ENCODE results near the gene HIRIP3.
A peak's percentile ranks its signal among the peaks of the same experiment; 100 is the strongest.

The HIRIP3 gene

DNA sequence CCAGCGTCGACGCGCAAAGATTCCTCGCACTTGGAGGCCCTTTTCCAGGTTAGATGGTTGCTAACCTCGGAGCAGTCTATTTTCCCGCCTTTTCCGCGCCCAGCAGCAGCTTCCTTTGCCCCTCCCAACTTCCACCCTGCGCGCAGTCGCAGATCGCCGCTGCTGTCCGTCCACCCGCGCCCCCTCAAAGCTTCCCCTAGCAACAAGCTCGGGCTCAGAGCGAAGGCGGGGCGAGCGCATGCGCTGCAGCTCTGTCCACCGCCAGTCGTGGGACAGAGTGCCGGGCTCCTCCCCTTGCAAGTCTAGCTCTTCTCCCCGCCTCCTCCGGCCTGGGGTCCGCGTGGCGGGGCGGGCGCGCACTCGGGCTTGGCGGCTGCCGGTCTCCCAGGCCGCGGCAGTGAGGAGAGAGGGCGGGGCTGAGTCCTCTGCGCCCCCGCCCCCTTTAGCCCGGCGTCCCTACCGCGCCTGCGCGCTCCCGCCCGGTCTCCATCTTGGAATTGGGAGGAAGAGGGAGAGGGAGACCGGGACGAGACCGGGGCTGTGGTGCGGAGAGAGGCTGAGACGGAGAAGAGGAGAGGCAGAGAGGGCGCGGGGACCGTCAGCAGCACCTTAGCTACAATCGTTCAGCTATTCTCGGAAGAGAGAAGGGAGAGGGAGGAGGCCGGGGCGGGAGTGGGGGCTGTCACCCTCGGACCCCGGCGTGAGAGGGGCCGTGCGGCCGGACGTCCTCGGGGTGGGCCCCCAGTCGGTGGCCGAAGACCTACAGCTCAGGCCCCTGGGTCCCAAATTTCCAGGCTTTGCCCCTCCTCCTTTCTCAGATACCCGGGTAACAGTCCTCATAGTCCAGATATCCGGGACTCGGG is 21.8 kb downstream of the HIRIP3 start, which contains the start of gene TAOK2:
Gene TAOK2 (plus strand): TSS at position 485 of the 863 bp plus-strand sequence. CDS start 3,905 bp downstream, outside the sequence.
- peak; percentile 98 for ATAC-seq

GRCh38 chr16:29972992-29973383 is 22.4 kb downstream of the HIRIP3 start:
- TF ChIP-seq ZC3H10 (CRISPR knock-in tag; IDR thresholded peaks at IDR 0.05) (no peak), ZNF8 (CRISPR knock-in tag; IDR thresholded peaks at IDR 0.05) (no peak), ZNF565 (CRISPR knock-in tag; conservative IDR thresholded peaks at IDR 0.05; ENCODE audit: low read depth) (no peak), TCF4 (CRISPR knock-in tag; IDR thresholded peaks at IDR 0.05; ENCODE audit: borderline replicate concordance) (no peak), PPARA (CRISPR knock-in tag; IDR thresholded peaks at IDR 0.05; ENCODE audit: borderline replicate concordance) (no peak), TOX (CRISPR knock-in tag; IDR thresholded peaks at IDR 0.05; ENCODE audit: borderline replicate concordance) (no peak), CSDC2 (CRISPR knock-in tag; IDR thresholded peaks at IDR 0.05) (no peak), ISL1 (CRISPR knock-in tag; IDR thresholded peaks at IDR 0.05) (no peak), RARB (CRISPR knock-in tag; IDR thresholded peaks at IDR 0.05) (no peak), SNAI2 (CRISPR knock-in tag; IDR thresholded peaks at IDR 0.05) (no peak), TSHZ2 (CRISPR knock-in tag; IDR thresholded peaks at IDR 0.05) (no peak), ZFP30 (CRISPR knock-in tag; IDR thresholded peaks at IDR 0.05) (no peak), ARNTL (CRISPR knock-in tag; IDR thresholded peaks at IDR 0.05; ENCODE audit: borderline replicate concordance, low read depth) (no peak)
- TF ChIP-seq, protein P1, sequence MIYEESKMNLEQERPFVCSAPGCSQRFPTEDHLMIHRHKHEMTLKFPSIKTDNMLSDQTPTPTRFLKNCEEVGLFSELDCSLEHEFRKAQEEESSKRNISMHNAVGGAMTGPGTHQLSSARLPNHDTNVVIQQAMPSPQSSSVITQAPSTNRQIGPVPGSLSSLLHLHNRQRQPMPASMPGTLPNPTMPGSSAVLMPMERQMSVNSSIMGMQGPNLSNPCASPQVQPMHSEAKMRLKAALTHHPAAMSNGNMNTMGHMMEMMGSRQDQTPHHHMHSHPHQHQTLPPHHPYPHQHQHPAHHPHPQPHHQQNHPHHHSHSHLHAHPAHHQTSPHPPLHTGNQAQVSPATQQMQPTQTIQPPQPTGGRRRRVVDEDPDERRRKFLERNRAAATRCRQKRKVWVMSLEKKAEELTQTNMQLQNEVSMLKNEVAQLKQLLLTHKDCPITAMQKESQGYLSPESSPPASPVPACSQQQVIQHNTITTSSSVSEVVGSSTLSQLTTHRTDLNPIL (CRISPR knock-in tag; IDR thresholded peaks at IDR 0.05; ENCODE audit: low read depth) = no peak
- ATAC-seq = no peak

More for the DNA sequence above, 21.8 kb downstream of the HIRIP3 start, which contains the start of gene TAOK2:
- TF ChIP-seq ZNF8 (CRISPR knock-in tag; IDR thresholded peaks at IDR 0.05) (no peak), ZFP30 (CRISPR knock-in tag; IDR thresholded peaks at IDR 0.05) (no peak), RARB (CRISPR knock-in tag; IDR thresholded peaks at IDR 0.05) (no peak), BACH2 (CRISPR knock-in tag; IDR thresholded peaks at IDR 0.05; ENCODE audit: borderline replicate concordance) (no peak), TOX (CRISPR knock-in tag; IDR thresholded peaks at IDR 0.05; ENCODE audit: borderline replicate concordance) (no peak), CSDC2 (CRISPR knock-in tag; IDR thresholded peaks at IDR 0.05) (no peak), SNAI2 (CRISPR knock-in tag; IDR thresholded peaks at IDR 0.05) (no peak), GLIS3 (CRISPR knock-in tag; IDR thresholded peaks at IDR 0.05) (no peak)
- TF ChIP-seq, protein P2, sequence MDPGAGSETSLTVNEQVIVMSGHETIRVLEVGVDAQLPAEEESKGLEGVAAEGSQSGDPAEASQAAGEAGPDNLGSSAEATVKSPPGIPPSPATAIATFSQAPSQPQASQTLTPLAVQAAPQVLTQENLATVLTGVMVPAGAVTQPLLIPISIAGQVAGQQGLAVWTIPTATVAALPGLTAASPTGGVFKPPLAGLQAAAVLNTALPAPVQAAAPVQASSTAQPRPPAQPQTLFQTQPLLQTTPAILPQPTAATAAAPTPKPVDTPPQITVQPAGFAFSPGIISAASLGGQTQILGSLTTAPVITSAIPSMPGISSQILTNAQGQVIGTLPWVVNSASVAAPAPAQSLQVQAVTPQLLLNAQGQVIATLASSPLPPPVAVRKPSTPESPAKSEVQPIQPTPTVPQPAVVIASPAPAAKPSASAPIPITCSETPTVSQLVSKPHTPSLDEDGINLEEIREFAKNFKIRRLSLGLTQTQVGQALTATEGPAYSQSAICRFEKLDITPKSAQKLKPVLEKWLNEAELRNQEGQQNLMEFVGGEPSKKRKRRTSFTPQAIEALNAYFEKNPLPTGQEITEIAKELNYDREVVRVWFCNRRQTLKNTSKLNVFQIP (CRISPR knock-in tag; IDR thresholded peaks at IDR 0.05; ENCODE audit: borderline replicate concordance, low read depth) = no peak
- TF ChIP-seq, protein P1 (CRISPR knock-in tag; IDR thresholded peaks at IDR 0.05; ENCODE audit: low read depth) = no peak

DNA sequence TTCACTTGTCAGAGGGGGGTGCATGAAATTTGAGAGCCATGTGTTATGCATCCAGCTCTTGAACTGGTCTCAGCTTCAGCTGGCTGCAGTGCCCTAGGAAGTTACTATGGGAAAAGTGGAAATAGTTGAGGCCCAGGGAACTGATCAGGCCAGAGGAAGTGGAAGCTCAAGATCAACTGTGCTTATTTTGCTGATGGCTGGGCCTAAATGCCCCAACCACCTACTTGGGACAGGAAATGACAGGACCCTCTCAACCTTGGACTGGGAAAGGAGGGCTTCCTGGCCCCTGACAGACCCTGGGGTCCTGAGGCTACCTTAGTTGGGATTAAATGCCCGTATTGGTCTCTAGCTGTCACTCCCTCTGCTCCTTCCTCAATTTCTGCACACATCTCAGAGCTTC is 22.9 kb downstream of the HIRIP3 start:
- no peak for ATAC-seq
- TF ChIP-seq ISL1 (CRISPR knock-in tag; IDR thresholded peaks at IDR 0.05) (no peak), TSHZ2 (CRISPR knock-in tag; IDR thresholded peaks at IDR 0.05) (no peak), BACH2 (CRISPR knock-in tag; IDR thresholded peaks at IDR 0.05; ENCODE audit: borderline replicate concordance) (no peak), ZFP30 (CRISPR knock-in tag; IDR thresholded peaks at IDR 0.05) (no peak), ESRRG (CRISPR knock-in tag; IDR thresholded peaks at IDR 0.05) (no peak), SNAI2 (CRISPR knock-in tag; IDR thresholded peaks at IDR 0.05) (no peak), ZC3H10 (CRISPR knock-in tag; IDR thresholded peaks at IDR 0.05) (no peak), RARB (CRISPR knock-in tag; IDR thresholded peaks at IDR 0.05) (no peak), PPARA (CRISPR knock-in tag; IDR thresholded peaks at IDR 0.05; ENCODE audit: borderline replicate concordance) (no peak), OSR1 (CRISPR knock-in tag; IDR thresholded peaks at IDR 0.05) (no peak), PATZ1 (CRISPR knock-in tag; IDR thresholded peaks at IDR 0.05; ENCODE audit: borderline replicate concordance) (no peak), ZNF8 (CRISPR knock-in tag; IDR thresholded peaks at IDR 0.05) (no peak)
- TF ChIP-seq, protein P3, sequence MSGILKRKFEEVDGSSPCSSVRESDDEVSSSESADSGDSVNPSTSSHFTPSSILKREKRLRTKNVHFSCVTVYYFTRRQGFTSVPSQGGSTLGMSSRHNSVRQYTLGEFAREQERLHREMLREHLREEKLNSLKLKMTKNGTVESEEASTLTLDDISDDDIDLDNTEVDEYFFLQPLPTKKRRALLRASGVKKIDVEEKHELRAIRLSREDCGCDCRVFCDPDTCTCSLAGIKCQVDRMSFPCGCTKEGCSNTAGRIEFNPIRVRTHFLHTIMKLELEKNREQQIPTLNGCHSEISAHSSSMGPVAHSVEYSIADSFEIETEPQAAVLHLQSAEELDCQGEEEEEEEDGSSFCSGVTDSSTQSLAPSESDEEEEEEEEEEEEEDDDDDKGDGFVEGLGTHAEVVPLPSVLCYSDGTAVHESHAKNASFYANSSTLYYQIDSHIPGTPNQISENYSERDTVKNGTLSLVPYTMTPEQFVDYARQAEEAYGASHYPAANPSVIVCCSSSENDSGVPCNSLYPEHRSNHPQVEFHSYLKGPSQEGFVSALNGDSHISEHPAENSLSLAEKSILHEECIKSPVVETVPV (CRISPR knock-in tag; IDR thresholded peaks at IDR 0.05) = no peak
